ENCODE data around the gene TJP2. TPM values are rescaled to one million over a fixed set of nuclear protein-coding genes. Genes with fewer than 3 reads are reported as not detected.

Gene TJP2
- total RNA-seq, 2 donors from 2014 or later: 46.3 to 51.7 TPM

DNA sequence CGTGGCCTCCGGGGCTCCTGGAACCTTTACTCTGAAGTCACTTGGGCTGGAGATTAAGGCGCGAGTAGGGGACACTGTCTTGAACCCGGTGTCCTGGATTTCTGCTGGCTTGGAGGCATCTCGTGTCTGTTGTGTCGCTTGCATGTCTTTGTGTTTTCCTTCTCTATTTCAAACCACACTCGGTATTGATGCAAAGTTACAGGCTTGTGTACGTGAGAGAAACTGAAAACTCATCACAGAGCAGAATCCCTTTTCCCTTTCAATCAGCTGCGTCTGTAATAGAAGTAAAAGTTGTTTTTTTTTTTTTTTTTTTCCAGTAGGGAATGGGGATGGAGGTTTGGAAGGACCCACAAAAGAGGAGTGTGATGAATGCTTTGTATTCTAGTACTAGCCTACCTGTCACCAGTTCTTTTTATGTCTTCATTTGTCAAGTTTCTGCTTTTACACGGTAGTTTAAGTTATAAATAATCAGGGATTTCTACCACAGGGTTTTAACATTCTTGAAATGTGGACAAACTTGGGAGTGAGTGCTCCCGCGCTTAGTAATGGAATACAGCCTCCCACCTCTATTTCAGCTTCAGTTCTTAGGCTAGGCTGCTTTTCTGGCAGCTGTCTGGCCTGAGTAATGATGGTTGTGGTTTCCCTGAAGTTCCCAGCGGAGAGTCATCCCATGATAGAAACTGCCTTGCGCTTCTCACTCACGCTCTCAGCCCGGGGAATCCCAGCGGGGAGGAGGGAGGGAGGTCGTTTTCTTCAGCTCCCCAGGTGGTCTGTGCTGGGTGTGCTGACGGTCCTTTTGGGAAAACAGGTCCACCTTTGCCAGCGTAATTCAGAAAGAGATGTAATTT is 763 bp downstream of the TJP2 start:
- H3K36me3 ChIP-seq: no peaks in the 10 kb centered on the region
- H3K27ac ChIP-seq: peak overlapping the region; percentile 91
- H3K27me3 ChIP-seq: no peaks in the 10 kb centered on the region
- DNase-seq (ENCODE audit: low spot score): peak; percentile 75
- peaks cover 0 to 43% of the 10 kb centered on the region in 2 donors for H3K4me1 ChIP-seq
- peak overlapping the region; percentile 72 to 74 for H3K4me3 ChIP-seq
- no peaks in the 10 kb centered on the region for H3K9me3 ChIP-seq
- no peak for TF ChIP-seq CTCF (IDR thresholded peaks at IDR 0.05)

DNA sequence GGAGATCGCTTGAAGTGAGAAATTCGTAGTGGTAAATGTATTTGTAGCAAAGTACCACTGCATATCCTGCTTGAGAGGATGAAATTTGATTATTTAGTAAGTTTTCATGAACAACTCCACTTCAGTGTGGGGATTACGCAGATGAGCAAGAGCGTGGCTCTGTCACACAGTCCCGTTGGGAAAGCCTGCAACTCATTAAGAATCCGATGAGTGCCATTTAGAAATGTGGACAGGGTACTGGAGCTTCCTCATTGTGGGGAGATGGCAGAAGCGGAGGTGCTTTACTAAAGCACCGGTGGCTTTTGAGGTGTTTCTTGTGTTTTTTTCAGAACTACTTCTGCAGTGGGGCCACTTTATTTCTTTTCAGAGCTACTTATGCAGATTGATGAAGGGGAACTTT is 1.4 kb downstream of the TJP2 start:
- Histone ChIP-seq H3K9me3 (no peaks in the 10 kb centered on the region), H3K27ac (peak overlapping the region; percentile 91), H3K4me1 (peaks cover 0 to 43% of the 10 kb centered on the region in 2 donors), H3K4me3 (peak overlapping the region; percentile 72 to 74), H3K36me3 (no peaks in the 10 kb centered on the region), H3K27me3 (no peaks in the 10 kb centered on the region)
- TF ChIP-seq CTCF (IDR thresholded peaks at IDR 0.05): no peak
- DNase-seq (ENCODE audit: low spot score): no peak

GRCh38 chr9:69176471-69177171 is 2.5 kb downstream of the TJP2 start:
- H3K36me3 ChIP-seq: no peaks in the 10 kb centered on the region
- no peaks in the 10 kb centered on the region for H3K9me3 ChIP-seq
- H3K4me3 ChIP-seq: no peak overlapping the region
- no peak for DNase-seq (ENCODE audit: low spot score)
- H3K4me1 ChIP-seq: peaks cover 0 to 45% of the 10 kb centered on the region in 2 donors
- TF ChIP-seq CTCF (IDR thresholded peaks at IDR 0.05): no peak
- peak overlapping the region in 1 of 2 donors; percentile 10 for H3K27ac ChIP-seq
- H3K27me3 ChIP-seq: no peaks in the 10 kb centered on the region

DNA sequence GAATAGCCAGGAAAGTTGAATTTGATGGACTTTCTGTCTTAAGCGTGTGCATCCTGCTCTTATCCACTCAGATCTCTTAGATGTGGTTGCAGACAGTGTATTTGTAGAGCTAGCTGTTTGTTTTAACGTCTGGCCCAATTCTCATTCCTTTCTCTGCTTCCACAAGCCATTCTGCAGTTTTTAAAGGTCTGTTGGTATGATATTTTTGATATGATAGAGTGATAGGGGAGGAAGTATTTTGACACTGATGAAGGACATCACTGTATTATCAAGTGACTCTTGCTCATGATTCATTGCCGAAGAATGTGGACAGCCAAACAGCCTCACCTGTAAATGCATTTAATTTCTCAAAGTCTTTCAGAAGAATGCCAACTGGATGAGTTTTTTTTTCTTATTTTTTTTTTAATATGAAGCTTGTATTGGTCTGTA is 4.5 kb downstream of the TJP2 start:
- Histone ChIP-seq H3K27me3 (no peaks in the 10 kb centered on the region), H3K4me3 (no peak overlapping the region), H3K36me3 (no peaks in the 10 kb centered on the region), H3K4me1 (peaks cover 0 to 41% of the 10 kb centered on the region in 2 donors), H3K27ac (no peak overlapping the region), H3K9me3 (no peaks in the 10 kb centered on the region)
- TF ChIP-seq CTCF (IDR thresholded peaks at IDR 0.05): no peak
- DNase-seq (ENCODE audit: low spot score): no peak

GRCh38 chr9:69179037-69179436 is 5.0 kb downstream of the TJP2 start:
- TF ChIP-seq CTCF (IDR thresholded peaks at IDR 0.05): no peak
- H3K4me1 ChIP-seq: peaks cover 0 to 40% of the 10 kb centered on the region in 2 donors
- H3K27me3 ChIP-seq: no peaks in the 10 kb centered on the region
- no peak for DNase-seq (ENCODE audit: low spot score)
- no peak overlapping the region for H3K4me3 ChIP-seq
- H3K9me3 ChIP-seq: no peaks in the 10 kb centered on the region
- H3K36me3 ChIP-seq: no peaks in the 10 kb centered on the region
- no peak overlapping the region for H3K27ac ChIP-seq
